ENCODE data around the gene SMAP1.

The SMAP1 gene

DNA sequence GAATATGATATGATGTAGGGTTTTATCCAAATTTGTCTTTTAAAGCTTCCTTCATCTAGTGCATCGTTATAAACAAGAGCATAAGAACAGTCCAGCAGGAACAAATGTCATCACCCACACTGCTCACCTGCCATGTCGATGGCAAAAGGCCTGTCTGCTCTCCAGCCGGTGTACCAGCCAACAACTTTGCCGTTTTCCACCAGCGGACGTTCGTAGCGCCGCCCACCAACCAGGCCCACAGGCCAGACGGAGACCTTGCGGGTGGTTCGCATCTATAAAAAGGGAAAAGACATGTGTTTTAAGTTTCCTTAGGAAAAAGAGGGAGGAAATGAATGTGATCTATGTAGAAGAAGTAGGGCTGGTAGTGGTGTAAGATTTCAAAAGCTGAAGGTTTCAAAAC is 226.3 kb downstream of the SMAP1 start:
- DNase-seq (ENCODE audit: low read depth, low spot score), result no peak

DNA sequence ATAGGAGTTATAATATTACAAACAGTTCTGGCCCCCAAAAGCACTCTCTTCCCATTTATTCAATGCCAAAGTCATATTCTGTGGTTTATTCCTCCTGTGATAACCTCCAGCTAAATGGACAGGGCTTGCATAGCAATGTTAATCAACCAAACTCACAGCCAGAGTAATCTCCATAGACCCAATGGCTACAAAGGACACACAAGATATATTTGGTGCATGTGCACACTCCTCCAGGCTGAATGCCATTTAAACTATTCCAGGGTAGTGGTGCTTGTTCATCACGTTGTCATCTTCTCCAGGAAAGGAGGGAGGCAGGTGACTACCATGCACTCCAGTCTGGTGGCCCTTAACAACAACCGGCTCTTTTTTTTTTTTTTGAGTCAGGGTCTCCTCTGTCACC is 232.4 kb downstream of the SMAP1 start:
- DNase-seq (ENCODE audit: low read depth, low spot score), result no peak

DNA sequence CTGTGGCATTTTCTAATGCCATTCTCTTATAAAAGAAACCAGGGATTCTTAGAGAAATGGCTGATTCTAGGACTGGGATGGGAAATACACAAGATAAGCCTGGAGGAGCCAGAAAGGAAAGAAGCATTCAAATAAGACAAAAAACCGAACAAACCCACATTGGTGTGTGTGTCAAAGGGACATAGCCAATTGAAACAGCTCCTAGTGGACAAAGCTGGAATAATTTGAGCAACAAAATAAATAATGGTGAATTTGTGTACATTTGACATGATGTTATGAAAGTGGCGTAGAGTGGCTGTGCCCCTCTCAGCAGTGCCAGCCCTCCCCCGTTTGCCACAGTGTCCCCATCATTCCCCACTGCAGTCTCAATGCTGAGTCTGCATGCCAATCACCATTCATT is 233.6 kb downstream of the SMAP1 start:
- no peak for DNase-seq (ENCODE audit: low read depth, low spot score)

DNA sequence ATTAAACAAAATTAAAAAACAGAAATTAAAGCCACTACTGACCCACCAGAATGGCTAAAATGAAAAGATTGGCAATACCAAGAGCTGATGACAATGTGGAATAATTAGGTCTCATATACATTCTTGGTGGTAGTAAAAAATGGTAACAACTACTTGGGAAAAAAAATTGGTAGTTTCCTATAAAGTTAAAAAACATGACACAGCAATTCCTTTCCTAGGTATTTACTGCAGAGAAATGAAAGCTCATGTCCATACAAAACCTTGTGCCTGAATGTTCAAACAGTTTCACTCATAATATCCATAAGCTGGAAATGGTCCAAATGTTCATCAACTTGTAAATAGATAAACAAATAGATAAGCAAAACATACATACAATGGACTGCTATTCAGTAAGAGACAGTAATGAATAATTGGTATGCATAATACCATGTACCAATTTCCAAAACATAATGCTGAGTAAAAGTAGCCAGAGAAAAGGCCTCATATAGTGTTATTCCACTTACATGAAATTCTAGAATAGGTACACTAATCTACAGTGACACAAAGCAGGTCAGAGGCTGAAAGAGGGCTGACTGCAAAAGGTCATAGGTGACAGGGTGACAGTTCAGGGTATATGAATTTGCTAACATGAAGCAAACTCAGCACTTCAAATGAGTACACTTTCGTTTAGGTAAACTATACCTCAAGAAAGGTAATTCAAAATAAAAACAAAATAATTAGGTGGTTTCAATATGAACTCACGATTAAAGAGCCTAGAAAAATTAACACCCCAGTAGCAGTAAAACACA is 236.2 kb downstream of the SMAP1 start:
- no peak for DNase-seq (ENCODE audit: low read depth, low spot score)

DNA sequence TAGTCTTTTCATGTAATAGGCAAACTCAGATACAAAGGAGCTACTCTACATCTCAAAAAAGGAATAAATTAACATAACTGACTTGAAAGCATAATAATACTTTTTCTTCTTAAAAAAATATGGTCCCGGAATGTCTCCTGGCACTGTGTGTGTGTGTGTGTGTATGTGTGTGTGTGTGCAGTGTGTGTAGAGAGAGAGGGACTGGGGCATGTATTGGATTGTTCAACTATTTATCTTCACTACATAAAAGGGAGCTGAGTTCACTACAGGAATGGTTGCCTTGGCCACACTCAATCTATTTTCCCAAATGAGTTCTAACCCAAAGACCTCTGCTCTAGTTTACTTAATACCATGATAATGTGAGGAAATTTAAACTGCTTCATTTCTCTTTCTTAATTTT is 238.1 kb downstream of the SMAP1 start:
- no peak for DNase-seq (ENCODE audit: low read depth, low spot score)

Measured in astrocyte of the hippocampus (primary cell).